Measurements from ENCODE around the gene NCK2.

- TF ChIP-seq, protein P1, sequence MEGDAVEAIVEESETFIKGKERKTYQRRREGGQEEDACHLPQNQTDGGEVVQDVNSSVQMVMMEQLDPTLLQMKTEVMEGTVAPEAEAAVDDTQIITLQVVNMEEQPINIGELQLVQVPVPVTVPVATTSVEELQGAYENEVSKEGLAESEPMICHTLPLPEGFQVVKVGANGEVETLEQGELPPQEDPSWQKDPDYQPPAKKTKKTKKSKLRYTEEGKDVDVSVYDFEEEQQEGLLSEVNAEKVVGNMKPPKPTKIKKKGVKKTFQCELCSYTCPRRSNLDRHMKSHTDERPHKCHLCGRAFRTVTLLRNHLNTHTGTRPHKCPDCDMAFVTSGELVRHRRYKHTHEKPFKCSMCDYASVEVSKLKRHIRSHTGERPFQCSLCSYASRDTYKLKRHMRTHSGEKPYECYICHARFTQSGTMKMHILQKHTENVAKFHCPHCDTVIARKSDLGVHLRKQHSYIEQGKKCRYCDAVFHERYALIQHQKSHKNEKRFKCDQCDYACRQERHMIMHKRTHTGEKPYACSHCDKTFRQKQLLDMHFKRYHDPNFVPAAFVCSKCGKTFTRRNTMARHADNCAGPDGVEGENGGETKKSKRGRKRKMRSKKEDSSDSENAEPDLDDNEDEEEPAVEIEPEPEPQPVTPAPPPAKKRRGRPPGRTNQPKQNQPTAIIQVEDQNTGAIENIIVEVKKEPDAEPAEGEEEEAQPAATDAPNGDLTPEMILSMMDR (IDR thresholded peaks at IDR 0.05; ENCODE audit: low read length): no peak
- no peak for TF ChIP-seq EZH2 (IDR thresholded peaks at IDR 0.05; ENCODE audit: borderline replicate concordance, low read length)
Observed at GRCh38 chr2:105800036-105800713, 55.5 kb downstream of the NCK2 start.
